HL-60 (cell line): Measurements from ENCODE around the gene PTPRG.

ENCODE experiments used
- DNase-seq, 2 experiments: peaks; one replicate each; pipeline ENCODE4 v3.0.0-alpha.2; 2010 to 2020; ENCODE audit warnings: low read depth in 1 of 2, low spot score in 1 of 2
- H3K27ac ChIP-seq: fragments of 250-450 bp; sonication (Bioruptor Pico); replicated peaks from 2 replicates; pipeline ENCODE4 v1.5.1; 2020; ENCODE audit warnings: mild to moderate bottlenecking, moderate library complexity
- H3K27me3 ChIP-seq: fragments of 250-450 bp; sonication (Bioruptor Pico); 2 replicates; pipeline ENCODE4 v1.5.1; 2021; ENCODE audit warnings: mild to moderate bottlenecking, moderate library complexity; ENCODE audit not compliant: insufficient read depth, poor library complexity, severe bottlenecking
- H3K4me3 ChIP-seq: replicated peaks from 2 replicates; pipeline ENCODE4 v1.5.1; 2011; ENCODE audit warnings: mild to moderate bottlenecking, control low read depth, low read length; ENCODE audit not compliant: insufficient read depth
- CTCF ChIP-seq: IDR thresholded peaks from one replicate; pipeline ENCODE4 v1.5.1; 2011; ENCODE audit warnings: low read length, control low read depth, inconsistent platforms; ENCODE audit not compliant: insufficient read depth
- GABPA ChIP-seq: IDR thresholded peaks from 2 replicates; pipeline ENCODE4 v1.6.1; 2012; ENCODE audit warnings: low read depth
- POLR2AphosphoS5 ChIP-seq: IDR thresholded peaks from 2 replicates; pipeline ENCODE4 v1.6.1; 2012; ENCODE audit warnings: low read depth
- REST ChIP-seq: IDR thresholded peaks from 2 replicates; pipeline ENCODE4 v1.6.1; 2012; ENCODE audit warnings: low read depth; ENCODE audit not compliant: insufficient replicate concordance
- SPI1 ChIP-seq: IDR thresholded peaks from 2 replicates; pipeline ENCODE4 v1.6.1; 2012; ENCODE audit warnings: low read depth, mild to moderate bottlenecking, borderline replicate concordance

PTPRG gene

GRCh38 chr3:61983479-61983878 is 422.1 kb downstream of the PTPRG start:
- no peak for DNase-seq
- Histone ChIP-seq H3K4me3 (no peak overlapping the region), H3K27ac (no peak overlapping the region)

GRCh38 chr3:61985020-61985419 is 423.6 kb downstream of the PTPRG start:
- Histone ChIP-seq H3K4me3 (no peak overlapping the region), H3K27ac (no peak overlapping the region), H3K27me3 (no peaks in the 10 kb centered on the region)
- no peak for DNase-seq
- TF ChIP-seq CTCF (no peak), GABPA (no peak), POLR2AphosphoS5 (no peak), REST (no peak), SPI1 (no peak)

More at GRCh38 chr3:61983479-61983878, 422.1 kb downstream of the PTPRG start:
- TF ChIP-seq REST (no peak), SPI1 (no peak), POLR2AphosphoS5 (no peak), CTCF (no peak), GABPA (no peak)
- H3K27me3 ChIP-seq = no peaks in the 10 kb centered on the region

- H3K4me3 ChIP-seq = no peak overlapping the region
- H3K27ac ChIP-seq = no peak overlapping the region
- TF ChIP-seq GABPA (no peak), POLR2AphosphoS5 (no peak), SPI1 (no peak), REST (no peak), CTCF (no peak)
- no peak for DNase-seq
- no peaks in the 10 kb centered on the region for H3K27me3 ChIP-seq
These were observed 425.1 kb downstream of the PTPRG start for GRCh38 chr3:61986473-61986872.
